SK-N-SH treated with all-trans-retinoic acid at 6 μM for 48 hours (cell line): ENCODE measurements around the gene FDXACB1.
"Not testable (repeated sequence)": the region's sequence is repeated elsewhere in the genome, so short reads cannot be mapped to it uniquely, and the experiment has no call there.

Experiments used
- ATAC-seq: fragments of 200-7000 bp; cut with Tn5 transposase; 3 replicates; pipeline ENCODE4 v1.9.1; 2020; ENCODE audit warnings: mild to moderate bottlenecking, moderate library complexity
- ARNTL ChIP-seq: fragments of 450-650 bp; formaldehyde crosslinking; IDR thresholded peaks from 2 replicates; pipeline ENCODE4 v1.5.0; 2020; ENCODE audit warnings: low read depth, mild to moderate bottlenecking, moderate library complexity, borderline replicate concordance
- BACH2 ChIP-seq: fragments of 250-450 bp; sonication (Bioruptor Pico); IDR thresholded peaks from 2 replicates; pipeline ENCODE4 v1.9.0; 2021; ENCODE audit warnings: mild to moderate bottlenecking, borderline replicate concordance
- CSDC2 ChIP-seq: fragments of 250-450 bp; sonication (Bioruptor Pico); IDR thresholded peaks from 2 replicates; pipeline ENCODE4 v1.5.0; 2020; ENCODE audit warnings: mild to moderate bottlenecking, moderate library complexity
- ESRRG ChIP-seq: fragments of 250-450 bp; sonication (Bioruptor Pico); IDR thresholded peaks from 2 replicates; pipeline ENCODE4 v1.6.1; 2021; ENCODE audit warnings: mild to moderate bottlenecking
- GLIS3 ChIP-seq: fragments of 250-450 bp; sonication (Bioruptor Pico); IDR thresholded peaks from 2 replicates; pipeline ENCODE4 v1.5.0; 2020; ENCODE audit warnings: mild to moderate bottlenecking, moderate library complexity
- ISL1 ChIP-seq: fragments of 250-450 bp; sonication (Bioruptor Pico); IDR thresholded peaks from 2 replicates; pipeline ENCODE4 v2.1.2; 2022; ENCODE audit warnings: mild to moderate bottlenecking, moderate library complexity
- OSR1 ChIP-seq: fragments of 250-450 bp; sonication (Bioruptor Pico); IDR thresholded peaks from 2 replicates; pipeline ENCODE4 v1.8.0; 2022; ENCODE audit warnings: moderate library complexity, mild to moderate bottlenecking, inconsistent platforms
- PPARA ChIP-seq: fragments of 250-450 bp; sonication (Bioruptor Pico); IDR thresholded peaks from 2 replicates; pipeline ENCODE4 v1.5.0; 2020; ENCODE audit warnings: mild to moderate bottlenecking, borderline replicate concordance
- RARB ChIP-seq: fragments of 250-450 bp; sonication (Bioruptor Pico); IDR thresholded peaks from 2 replicates; pipeline ENCODE4 v1.8.0; 2021; ENCODE audit warnings: mild to moderate bottlenecking, moderate library complexity
- SNAI2 ChIP-seq: fragments of 250-450 bp; sonication (Bioruptor Pico); IDR thresholded peaks from 2 replicates; pipeline ENCODE4 v1.5.0; 2020; ENCODE audit warnings: mild to moderate bottlenecking, moderate library complexity
- TCF4 ChIP-seq: fragments of 250-450 bp; sonication (Bioruptor Pico); IDR thresholded peaks from 2 replicates; pipeline ENCODE4 v1.8.0; 2021; ENCODE audit warnings: mild to moderate bottlenecking, moderate library complexity, borderline replicate concordance
- TOX ChIP-seq: fragments of 250-450 bp; sonication (Bioruptor Pico); IDR thresholded peaks from 2 replicates; pipeline ENCODE4 v1.8.0; 2021; ENCODE audit warnings: mild to moderate bottlenecking, moderate library complexity, borderline replicate concordance
- ZC3H10 ChIP-seq: fragments of 250-450 bp; sonication (Bioruptor Pico); IDR thresholded peaks from 2 replicates; pipeline ENCODE4 v1.5.1; 2021; ENCODE audit warnings: mild to moderate bottlenecking, moderate library complexity
- ZFP3 ChIP-seq: fragments of 250-450 bp; sonication (Bioruptor Pico); IDR thresholded peaks from 2 replicates; pipeline ENCODE4 v1.5.0; 2020; ENCODE audit warnings: mild to moderate bottlenecking, moderate library complexity
- ZFP30 ChIP-seq: fragments of 450-650 bp; formaldehyde crosslinking; IDR thresholded peaks from 2 replicates; pipeline ENCODE4 v1.5.0; 2022; ENCODE audit warnings: mild to moderate bottlenecking, moderate library complexity
- ZNF565 ChIP-seq: fragments of 450-650 bp; formaldehyde crosslinking; conservative IDR thresholded peaks from 2 replicates; pipeline ENCODE4 v1.5.0; 2020; ENCODE audit warnings: low read depth, mild to moderate bottlenecking, moderate library complexity
- ZNF70 ChIP-seq: fragments of 450-650 bp; formaldehyde crosslinking; IDR thresholded peaks from 2 replicates; pipeline ENCODE4 v1.5.0; 2020; ENCODE audit warnings: mild to moderate bottlenecking, moderate library complexity
- ZNF8 ChIP-seq: fragments of 450-650 bp; formaldehyde crosslinking; IDR thresholded peaks from 2 replicates; pipeline ENCODE4 v1.5.0; 2020; ENCODE audit warnings: mild to moderate bottlenecking, moderate library complexity
- TF ChIP-seq, protein P1 (sequence below): fragments of 250-450 bp; sonication (Bioruptor Pico); IDR thresholded peaks from 2 replicates; pipeline ENCODE4 v1.5.1; 2021; ENCODE audit warnings: mild to moderate bottlenecking, moderate library complexity
- TF ChIP-seq, protein P2 (sequence below): fragments of 250-450 bp; sonication (Bioruptor Pico); IDR thresholded peaks from 2 replicates; pipeline ENCODE4 v1.8.0; 2020; ENCODE audit warnings: mild to moderate bottlenecking, moderate library complexity, borderline replicate concordance
- TF ChIP-seq, protein P3 (sequence below): fragments of 250-450 bp; sonication (Bioruptor Pico); IDR thresholded peaks from 2 replicates; pipeline ENCODE4 v1.5.0; 2020; ENCODE audit warnings: mild to moderate bottlenecking, moderate library complexity

FDXACB1 gene

DNA sequence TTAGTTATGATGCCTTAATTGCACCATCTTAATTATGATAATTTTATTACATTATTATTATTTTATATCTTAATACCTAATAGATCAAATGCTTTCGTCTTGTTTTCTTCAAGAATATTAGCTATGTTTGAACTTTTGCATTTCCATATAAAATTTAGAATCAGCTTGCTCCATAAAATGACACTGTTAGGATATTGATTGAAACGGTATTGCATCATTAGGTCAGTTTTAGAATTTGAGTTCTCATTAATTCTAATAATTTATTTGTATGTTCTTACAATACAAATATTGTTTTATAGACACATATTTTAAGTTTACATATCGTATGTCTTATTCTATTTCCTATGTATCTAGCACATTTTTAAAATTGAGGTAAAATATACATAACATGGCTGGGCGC lies 7.1 kb upstream of the FDXACB1 start:
- no peak for ATAC-seq
- TF ChIP-seq ZFP30 (CRISPR knock-in tag) (no peak), ZFP3 (CRISPR knock-in tag) (no peak), BACH2 (CRISPR knock-in tag) (no peak), PPARA (CRISPR knock-in tag) (no peak), ZNF565 (CRISPR knock-in tag) (no peak), OSR1 (CRISPR knock-in tag) (no peak), RARB (CRISPR knock-in tag) (no peak), ZNF8 (CRISPR knock-in tag) (no peak), TCF4 (CRISPR knock-in tag) (no peak), ZNF70 (CRISPR knock-in tag) (no peak), TOX (CRISPR knock-in tag) (no peak), CSDC2 (CRISPR knock-in tag) (no peak), ZC3H10 (CRISPR knock-in tag) (no peak), ARNTL (CRISPR knock-in tag) (no peak), ESRRG (CRISPR knock-in tag) (no peak)
- TF ChIP-seq, protein P1, sequence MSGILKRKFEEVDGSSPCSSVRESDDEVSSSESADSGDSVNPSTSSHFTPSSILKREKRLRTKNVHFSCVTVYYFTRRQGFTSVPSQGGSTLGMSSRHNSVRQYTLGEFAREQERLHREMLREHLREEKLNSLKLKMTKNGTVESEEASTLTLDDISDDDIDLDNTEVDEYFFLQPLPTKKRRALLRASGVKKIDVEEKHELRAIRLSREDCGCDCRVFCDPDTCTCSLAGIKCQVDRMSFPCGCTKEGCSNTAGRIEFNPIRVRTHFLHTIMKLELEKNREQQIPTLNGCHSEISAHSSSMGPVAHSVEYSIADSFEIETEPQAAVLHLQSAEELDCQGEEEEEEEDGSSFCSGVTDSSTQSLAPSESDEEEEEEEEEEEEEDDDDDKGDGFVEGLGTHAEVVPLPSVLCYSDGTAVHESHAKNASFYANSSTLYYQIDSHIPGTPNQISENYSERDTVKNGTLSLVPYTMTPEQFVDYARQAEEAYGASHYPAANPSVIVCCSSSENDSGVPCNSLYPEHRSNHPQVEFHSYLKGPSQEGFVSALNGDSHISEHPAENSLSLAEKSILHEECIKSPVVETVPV (CRISPR knock-in tag), result no peak
- TF ChIP-seq, protein P2, sequence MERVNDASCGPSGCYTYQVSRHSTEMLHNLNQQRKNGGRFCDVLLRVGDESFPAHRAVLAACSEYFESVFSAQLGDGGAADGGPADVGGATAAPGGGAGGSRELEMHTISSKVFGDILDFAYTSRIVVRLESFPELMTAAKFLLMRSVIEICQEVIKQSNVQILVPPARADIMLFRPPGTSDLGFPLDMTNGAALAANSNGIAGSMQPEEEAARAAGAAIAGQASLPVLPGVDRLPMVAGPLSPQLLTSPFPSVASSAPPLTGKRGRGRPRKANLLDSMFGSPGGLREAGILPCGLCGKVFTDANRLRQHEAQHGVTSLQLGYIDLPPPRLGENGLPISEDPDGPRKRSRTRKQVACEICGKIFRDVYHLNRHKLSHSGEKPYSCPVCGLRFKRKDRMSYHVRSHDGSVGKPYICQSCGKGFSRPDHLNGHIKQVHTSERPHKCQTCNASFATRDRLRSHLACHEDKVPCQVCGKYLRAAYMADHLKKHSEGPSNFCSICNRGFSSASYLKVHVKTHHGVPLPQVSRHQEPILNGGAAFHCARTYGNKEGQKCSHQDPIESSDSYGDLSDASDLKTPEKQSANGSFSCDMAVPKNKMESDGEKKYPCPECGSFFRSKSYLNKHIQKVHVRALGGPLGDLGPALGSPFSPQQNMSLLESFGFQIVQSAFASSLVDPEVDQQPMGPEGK (CRISPR knock-in tag), result no peak
- TF ChIP-seq, protein P3, sequence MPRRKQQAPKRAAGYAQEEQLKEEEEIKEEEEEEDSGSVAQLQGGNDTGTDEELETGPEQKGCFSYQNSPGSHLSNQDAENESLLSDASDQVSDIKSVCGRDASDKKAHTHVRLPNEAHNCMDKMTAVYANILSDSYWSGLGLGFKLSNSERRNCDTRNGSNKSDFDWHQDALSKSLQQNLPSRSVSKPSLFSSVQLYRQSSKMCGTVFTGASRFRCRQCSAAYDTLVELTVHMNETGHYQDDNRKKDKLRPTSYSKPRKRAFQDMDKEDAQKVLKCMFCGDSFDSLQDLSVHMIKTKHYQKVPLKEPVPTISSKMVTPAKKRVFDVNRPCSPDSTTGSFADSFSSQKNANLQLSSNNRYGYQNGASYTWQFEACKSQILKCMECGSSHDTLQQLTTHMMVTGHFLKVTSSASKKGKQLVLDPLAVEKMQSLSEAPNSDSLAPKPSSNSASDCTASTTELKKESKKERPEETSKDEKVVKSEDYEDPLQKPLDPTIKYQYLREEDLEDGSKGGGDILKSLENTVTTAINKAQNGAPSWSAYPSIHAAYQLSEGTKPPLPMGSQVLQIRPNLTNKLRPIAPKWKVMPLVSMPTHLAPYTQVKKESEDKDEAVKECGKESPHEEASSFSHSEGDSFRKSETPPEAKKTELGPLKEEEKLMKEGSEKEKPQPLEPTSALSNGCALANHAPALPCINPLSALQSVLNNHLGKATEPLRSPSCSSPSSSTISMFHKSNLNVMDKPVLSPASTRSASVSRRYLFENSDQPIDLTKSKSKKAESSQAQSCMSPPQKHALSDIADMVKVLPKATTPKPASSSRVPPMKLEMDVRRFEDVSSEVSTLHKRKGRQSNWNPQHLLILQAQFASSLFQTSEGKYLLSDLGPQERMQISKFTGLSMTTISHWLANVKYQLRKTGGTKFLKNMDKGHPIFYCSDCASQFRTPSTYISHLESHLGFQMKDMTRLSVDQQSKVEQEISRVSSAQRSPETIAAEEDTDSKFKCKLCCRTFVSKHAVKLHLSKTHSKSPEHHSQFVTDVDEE (CRISPR knock-in tag), result no peak

DNA sequence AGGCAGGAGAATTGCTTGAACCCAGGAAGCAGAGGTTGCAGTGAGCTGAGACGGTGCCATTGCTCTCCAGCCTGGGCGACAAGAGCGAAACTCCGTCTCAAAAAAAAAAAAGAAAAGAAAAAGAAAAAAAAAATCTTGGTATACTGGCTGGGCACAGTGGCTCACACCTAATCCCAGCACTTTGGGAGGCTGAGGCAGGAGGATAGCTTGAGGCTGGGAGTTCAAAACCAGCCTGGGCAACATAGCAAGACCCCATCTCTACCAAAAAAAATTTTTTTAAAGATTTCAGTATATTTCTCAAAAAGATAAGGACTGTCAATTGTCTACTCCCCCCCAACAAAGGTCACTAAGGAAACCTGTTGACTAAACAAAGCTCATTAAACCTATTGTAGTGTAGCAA lies 6.1 kb upstream of the FDXACB1 start:
- not testable (repeated sequence) for ATAC-seq

DNA sequence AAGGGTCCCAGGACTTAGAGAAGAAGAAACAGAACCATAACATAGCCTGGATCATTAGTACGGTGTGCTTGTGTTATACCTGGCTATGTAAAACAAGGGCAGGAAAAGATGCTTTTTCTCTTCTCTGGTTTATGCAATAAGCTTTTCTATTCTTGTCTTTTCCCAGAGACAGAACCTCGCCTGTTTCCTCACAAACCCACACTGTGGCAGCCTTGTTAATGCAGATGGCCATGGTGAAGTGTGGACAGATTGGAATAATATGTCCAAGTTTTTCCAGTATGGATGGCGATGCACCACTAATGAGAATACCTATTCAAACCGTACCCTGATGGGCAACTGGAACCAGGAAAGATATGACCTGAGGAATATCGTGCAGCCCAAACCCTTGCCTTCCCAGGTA lies 3.2 kb upstream of the FDXACB1 start:
- ATAC-seq, result no peak
- TF ChIP-seq ISL1 (CRISPR knock-in tag) (no peak), ZFP3 (CRISPR knock-in tag) (no peak), GLIS3 (CRISPR knock-in tag) (no peak), ZC3H10 (CRISPR knock-in tag) (no peak), ZNF70 (CRISPR knock-in tag) (no peak), SNAI2 (CRISPR knock-in tag) (no peak), ZNF8 (CRISPR knock-in tag) (no peak), ARNTL (CRISPR knock-in tag) (no peak)
- TF ChIP-seq, protein P3 (CRISPR knock-in tag), result no peak

DNA sequence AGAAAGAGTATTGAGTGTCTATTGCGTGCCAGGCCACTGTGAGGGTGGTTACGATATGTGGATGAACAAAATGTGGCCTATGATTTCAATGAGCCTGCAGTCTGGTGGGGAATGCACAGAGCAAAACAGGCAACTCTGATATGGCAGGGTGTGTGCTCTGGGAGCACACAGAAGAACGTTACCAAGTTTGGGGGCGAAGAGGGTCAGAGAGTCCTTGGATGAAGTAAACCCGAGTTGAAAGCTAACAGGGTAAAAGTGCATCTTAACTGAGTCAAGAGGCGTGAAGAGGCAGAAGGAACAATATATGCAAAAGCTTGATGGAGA lies 634 bp upstream of the FDXACB1 start:
- no peak for TF ChIP-seq PPARA (CRISPR knock-in tag)
- TF ChIP-seq, protein P3 (CRISPR knock-in tag), result 0 out of 2 replicates have a peak, but pooled peaks have one; percentile 12
- ATAC-seq, result peak; percentile 1; the same call in 1 of the 3 replicates
